Measurements from ENCODE around the gene RNF150.

Gene RNF150

DNA sequence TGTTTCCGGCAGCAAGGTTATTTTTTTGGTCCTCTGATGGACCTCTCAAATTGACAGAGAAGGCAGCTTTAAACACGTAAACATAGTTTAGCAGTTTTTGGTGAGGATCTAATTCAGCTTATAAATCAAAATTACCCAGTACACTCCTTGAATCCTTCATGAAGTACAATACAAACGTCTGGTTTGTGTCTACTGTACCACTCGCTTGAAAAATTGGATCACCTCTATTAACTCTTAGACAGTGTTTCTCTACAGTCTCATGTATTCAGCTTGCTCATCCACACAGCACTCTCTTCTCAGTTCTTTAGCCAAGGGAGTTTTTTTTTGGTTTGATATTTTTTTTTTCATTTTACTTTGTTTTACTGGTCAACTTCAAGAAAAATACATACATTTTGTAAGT, 113.5 kb downstream of the RNF150 start:
- no peak overlapping the region for H3K27ac ChIP-seq
- CTCF ChIA-PET = no interaction called here
- no peak for DNase-seq (ENCODE audit: low spot score)
- POLR2A ChIA-PET (ENCODE audit: low non-redundant PET) = no interaction called here
- TF ChIP-seq, protein P1, sequence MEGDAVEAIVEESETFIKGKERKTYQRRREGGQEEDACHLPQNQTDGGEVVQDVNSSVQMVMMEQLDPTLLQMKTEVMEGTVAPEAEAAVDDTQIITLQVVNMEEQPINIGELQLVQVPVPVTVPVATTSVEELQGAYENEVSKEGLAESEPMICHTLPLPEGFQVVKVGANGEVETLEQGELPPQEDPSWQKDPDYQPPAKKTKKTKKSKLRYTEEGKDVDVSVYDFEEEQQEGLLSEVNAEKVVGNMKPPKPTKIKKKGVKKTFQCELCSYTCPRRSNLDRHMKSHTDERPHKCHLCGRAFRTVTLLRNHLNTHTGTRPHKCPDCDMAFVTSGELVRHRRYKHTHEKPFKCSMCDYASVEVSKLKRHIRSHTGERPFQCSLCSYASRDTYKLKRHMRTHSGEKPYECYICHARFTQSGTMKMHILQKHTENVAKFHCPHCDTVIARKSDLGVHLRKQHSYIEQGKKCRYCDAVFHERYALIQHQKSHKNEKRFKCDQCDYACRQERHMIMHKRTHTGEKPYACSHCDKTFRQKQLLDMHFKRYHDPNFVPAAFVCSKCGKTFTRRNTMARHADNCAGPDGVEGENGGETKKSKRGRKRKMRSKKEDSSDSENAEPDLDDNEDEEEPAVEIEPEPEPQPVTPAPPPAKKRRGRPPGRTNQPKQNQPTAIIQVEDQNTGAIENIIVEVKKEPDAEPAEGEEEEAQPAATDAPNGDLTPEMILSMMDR (conservative IDR thresholded peaks at IDR 0.05; ENCODE audit: low read depth) = no peak

DNA sequence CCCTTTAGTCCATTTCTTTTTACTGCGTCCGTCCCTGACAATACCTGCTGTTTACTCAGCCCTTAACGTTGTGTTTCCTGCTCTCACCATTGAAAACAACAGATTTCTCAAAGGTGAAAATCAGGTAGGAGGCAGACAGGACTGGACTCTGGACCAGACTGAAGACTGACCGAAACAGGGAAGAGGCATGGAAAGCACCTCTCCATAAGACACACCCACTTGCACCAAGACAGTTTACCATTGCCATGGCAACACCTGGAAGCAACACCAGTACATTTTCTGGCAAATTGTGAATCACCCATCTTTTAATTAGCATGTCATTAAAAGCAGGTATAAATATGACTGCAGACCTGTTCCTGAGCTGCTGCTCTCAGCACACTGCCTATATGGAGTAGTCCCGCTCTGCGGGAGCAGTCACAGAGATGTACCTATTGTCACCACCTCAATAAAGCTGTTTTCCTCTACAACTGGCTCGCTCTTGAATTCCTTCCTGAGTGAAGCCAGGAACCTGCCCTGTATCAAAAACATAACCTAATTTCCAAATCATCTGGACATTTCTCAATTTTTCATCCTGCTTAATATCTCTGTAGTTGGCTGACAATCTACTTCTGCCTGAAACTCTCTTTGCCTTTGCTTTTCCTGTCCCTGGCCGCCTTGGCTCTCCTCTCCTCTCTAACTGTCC, 117.0 kb downstream of the RNF150 start:
- no peak overlapping the region for H3K27ac ChIP-seq
- TF ChIP-seq, protein P1 (conservative IDR thresholded peaks at IDR 0.05; ENCODE audit: low read depth) = no peak
- DNase-seq (ENCODE audit: low spot score) = no peak
- ChIA-PET CTCF (no interaction called here), POLR2A (ENCODE audit: low non-redundant PET) (no interaction called here)

DNA sequence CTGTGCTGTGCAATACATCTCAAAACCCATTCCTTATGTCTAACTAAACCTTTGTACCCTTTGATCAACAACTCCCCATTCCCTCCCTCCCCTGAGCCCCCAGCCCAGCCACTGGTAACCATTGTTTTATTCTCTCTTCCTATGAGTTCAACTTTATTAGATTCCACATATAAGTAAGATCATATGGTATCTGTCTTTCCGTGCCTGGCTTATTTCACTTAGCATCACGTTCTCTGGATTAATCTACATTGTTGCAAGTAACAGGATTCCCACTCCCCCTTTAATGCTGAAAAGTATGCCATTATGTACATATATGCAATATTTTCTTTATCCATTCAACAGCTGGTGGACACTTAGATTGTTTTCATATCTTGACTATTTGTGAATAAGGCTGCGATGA, 119.4 kb downstream of the RNF150 start:
- TF ChIP-seq, protein P1 (conservative IDR thresholded peaks at IDR 0.05; ENCODE audit: low read depth) = no peak
- CTCF ChIA-PET = no interaction called here
- no peak overlapping the region for H3K27ac ChIP-seq
- DNase-seq (ENCODE audit: low spot score) = no peak
- POLR2A ChIA-PET (ENCODE audit: low non-redundant PET) = no interaction called here

- CTCF ChIA-PET = no interaction called here
- POLR2A ChIA-PET (ENCODE audit: low non-redundant PET) = no interaction called here
- H3K27ac ChIP-seq = no peak overlapping the region
- no peak for DNase-seq (ENCODE audit: low spot score)
- TF ChIP-seq, protein P1 (conservative IDR thresholded peaks at IDR 0.05; ENCODE audit: low read depth) = no peak
These were observed 121.4 kb downstream of the RNF150 start for GRCh38 chr4:141011901-141012315.

DNA sequence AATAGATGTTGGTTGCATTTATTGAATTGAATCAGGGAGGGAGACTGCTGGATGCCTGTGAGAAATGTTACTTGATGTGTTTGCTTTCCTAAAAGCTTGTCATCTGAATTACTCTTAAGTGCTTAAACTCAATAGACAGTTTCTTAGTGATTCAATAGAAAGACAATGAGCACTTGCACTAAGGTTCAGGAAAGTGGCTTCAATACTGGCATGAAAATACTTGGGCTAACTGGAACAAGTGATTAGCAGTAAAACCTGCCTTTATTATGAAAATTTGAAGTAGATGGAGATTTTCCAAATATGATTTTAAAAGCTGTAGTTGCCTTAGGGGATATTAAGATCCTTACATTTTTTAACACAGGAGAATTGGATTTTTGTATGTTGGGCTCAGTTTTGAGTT, 123.3 kb downstream of the RNF150 start:
- POLR2A ChIA-PET (ENCODE audit: low non-redundant PET) = no interaction called here
- TF ChIP-seq, protein P1 (conservative IDR thresholded peaks at IDR 0.05; ENCODE audit: low read depth) = no peak
- CTCF ChIA-PET = no interaction called here
- DNase-seq (ENCODE audit: low spot score) = no peak
- H3K27ac ChIP-seq = no peak overlapping the region

- H3K27ac ChIP-seq = no peak overlapping the region
- DNase-seq (ENCODE audit: low spot score) = no peak
- TF ChIP-seq, protein P1 (conservative IDR thresholded peaks at IDR 0.05; ENCODE audit: low read depth) = no peak
- ChIA-PET POLR2A (ENCODE audit: low non-redundant PET) (no interaction called here), CTCF (no interaction called here)
These were observed 124.1 kb downstream of the RNF150 start for GRCh38 chr4:141009129-141009528.

Data from RWPE1 (cell line).